ENCODE results near the gene IL1RAPL1.

The IL1RAPL1 gene

DNA sequence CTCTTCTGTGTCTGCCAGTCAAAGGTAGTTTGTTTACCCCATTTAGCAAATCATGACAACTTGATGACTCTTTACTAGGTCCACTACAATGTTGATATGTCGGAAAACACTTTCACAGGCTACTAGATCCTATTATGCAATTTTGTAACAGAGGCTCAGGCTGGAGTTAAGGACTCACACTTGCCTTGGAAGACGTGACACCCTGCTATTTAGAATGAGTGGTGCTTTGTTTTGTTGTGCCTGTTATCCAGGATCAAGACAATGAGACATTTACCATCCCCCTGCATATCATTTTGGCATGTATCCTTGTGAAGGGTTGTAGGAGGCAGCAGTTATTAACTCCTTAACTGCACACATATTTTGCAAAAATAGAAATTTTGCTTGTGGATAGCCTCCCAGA, 263.7 kb downstream of the IL1RAPL1 start:
- no peak for TF ChIP-seq POLR2AphosphoS5 (IDR thresholded peaks at IDR 0.05; ENCODE audit: low read depth, low read length)
- TF ChIP-seq SIN3A (IDR thresholded peaks at IDR 0.05; ENCODE audit: borderline replicate concordance, insufficient read depth, low read length): no peak
- no peak for TF ChIP-seq FOXP2 (optimal IDR thresholded peaks at IDR 0.05; ENCODE audit: borderline replicate concordance, extremely low read depth, extremely low read length, insufficient read depth)
- no peak for TF ChIP-seq TAF1 (IDR thresholded peaks at IDR 0.05; ENCODE audit: borderline replicate concordance, insufficient read depth, low read length)
- no peak for TF ChIP-seq REST (IDR thresholded peaks at IDR 0.05; ENCODE audit: insufficient read depth in 1 of 2, low read depth in 2 of 2, low read length in 2 of 2)

DNA sequence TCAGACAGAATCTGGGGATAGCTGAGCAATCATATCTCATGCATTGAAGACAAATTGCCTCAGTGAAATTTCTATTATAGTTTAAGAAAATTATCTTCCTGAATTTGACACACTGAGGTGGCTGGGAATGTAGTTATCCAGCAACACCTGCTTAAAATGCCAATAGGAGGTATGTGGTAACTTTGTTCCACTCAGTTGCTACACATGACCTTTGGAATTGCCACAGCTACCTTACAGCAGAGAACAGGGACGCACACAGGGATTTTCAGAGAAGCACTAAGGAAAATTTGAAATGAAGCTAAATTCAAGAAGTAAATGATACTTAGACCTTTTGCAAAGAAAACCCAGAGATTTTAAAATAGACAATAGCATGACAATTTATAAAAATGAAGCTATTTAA, 264.6 kb downstream of the IL1RAPL1 start:
- TF ChIP-seq FOXP2 (optimal IDR thresholded peaks at IDR 0.05; ENCODE audit: borderline replicate concordance, extremely low read depth, extremely low read length, insufficient read depth) (no peak), POLR2AphosphoS5 (IDR thresholded peaks at IDR 0.05; ENCODE audit: low read depth, low read length) (no peak), REST (IDR thresholded peaks at IDR 0.05; ENCODE audit: insufficient read depth in 1 of 2, low read depth in 2 of 2, low read length in 2 of 2) (no peak)

DNA sequence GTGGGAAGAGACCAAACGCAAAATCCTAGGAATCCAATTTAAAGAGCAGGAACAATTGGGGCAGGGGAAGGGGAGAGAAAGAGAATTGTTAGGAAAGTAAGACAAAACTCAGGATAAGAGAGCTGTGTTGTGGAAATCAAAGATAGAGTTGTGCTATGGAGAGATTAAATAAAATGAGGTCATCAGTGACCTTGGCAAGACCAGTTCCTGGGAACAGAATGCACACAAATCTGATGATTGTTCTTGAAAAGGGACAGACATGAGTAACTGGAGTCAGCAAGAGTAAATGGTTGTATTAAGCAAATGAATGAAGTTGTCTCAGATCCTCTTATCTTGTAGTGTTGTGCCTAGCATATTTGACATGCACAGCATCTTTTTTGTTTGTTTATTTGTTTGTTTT, 267.4 kb downstream of the IL1RAPL1 start:
- TF ChIP-seq SIN3A (IDR thresholded peaks at IDR 0.05; ENCODE audit: borderline replicate concordance, insufficient read depth, low read length) (no peak), REST (IDR thresholded peaks at IDR 0.05; ENCODE audit: insufficient read depth in 1 of 2, low read depth in 2 of 2, low read length in 2 of 2) (no peak), POLR2AphosphoS5 (IDR thresholded peaks at IDR 0.05; ENCODE audit: low read depth, low read length) (no peak), FOXP2 (optimal IDR thresholded peaks at IDR 0.05; ENCODE audit: borderline replicate concordance, extremely low read depth, extremely low read length, insufficient read depth) (no peak), TAF1 (IDR thresholded peaks at IDR 0.05; ENCODE audit: borderline replicate concordance, insufficient read depth, low read length) (no peak)

- TF ChIP-seq FOXP2 (optimal IDR thresholded peaks at IDR 0.05; ENCODE audit: borderline replicate concordance, extremely low read depth, extremely low read length, insufficient read depth): no peak
Observed at GRCh38 chrX:28876408-28876807, 289.2 kb downstream of the IL1RAPL1 start.

DNA sequence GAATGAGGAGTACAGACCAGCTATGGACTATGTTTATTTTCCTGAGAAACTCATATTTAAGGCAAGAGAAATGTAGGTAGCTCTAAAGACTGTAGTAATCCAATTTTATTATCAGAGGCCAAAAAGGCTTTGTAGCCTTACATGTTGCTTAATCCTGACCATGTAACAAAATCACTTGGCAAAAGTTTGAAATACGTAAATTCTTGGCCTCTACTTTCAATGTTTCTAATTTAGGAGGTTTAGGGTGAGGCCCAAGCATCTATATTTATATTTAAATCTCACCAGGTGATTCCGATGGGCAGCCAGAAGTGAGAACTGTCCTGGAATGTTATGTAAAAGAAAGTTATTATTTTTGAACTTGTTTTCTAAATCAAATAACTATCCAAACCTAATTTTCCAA, 289.7 kb downstream of the IL1RAPL1 start:
- TF ChIP-seq TAF1 (IDR thresholded peaks at IDR 0.05; ENCODE audit: borderline replicate concordance, insufficient read depth, low read length) (no peak), POLR2AphosphoS5 (IDR thresholded peaks at IDR 0.05; ENCODE audit: low read depth, low read length) (no peak), SIN3A (IDR thresholded peaks at IDR 0.05; ENCODE audit: borderline replicate concordance, insufficient read depth, low read length) (no peak), REST (IDR thresholded peaks at IDR 0.05; ENCODE audit: insufficient read depth in 1 of 2, low read depth in 2 of 2, low read length in 2 of 2) (no peak)

Data from PFSK-1 (cell line).